Ureter (tissue), 1 donor: ENCODE measurements around the gene TMED9. TPM values are rescaled to one million over a fixed set of nuclear protein-coding genes. Genes with fewer than 3 reads are reported as not detected.

Source experiments
- DNase-seq: peaks from one replicate; pipeline ENCODE4 v3.0.0-alpha.2; 2020; ENCODE audit warnings: low spot score
- total RNA-seq: library from RNA; stranded (reverse); gene quantifications from one replicate; pipeline ENCODE4 v1.2.4, GENCODE V29; 2023
- donor health status: DM: yes; HTN: yes; CAD: no.

The TMED9 gene
- total RNA-seq, 1 donor from 2014 or later: 137 TPM

GRCh38 chr5:177578316-177578715 lies 13.7 kb upstream of the TMED9 start:
- no peak for DNase-seq

GRCh38 chr5:177588413-177588909 lies 3.5 kb upstream of the TMED9 start:
- DNase-seq: no peak

GRCh38 chr5:177590406-177590805 lies 1.6 kb upstream of the TMED9 start:
- DNase-seq: no peak

DNA sequence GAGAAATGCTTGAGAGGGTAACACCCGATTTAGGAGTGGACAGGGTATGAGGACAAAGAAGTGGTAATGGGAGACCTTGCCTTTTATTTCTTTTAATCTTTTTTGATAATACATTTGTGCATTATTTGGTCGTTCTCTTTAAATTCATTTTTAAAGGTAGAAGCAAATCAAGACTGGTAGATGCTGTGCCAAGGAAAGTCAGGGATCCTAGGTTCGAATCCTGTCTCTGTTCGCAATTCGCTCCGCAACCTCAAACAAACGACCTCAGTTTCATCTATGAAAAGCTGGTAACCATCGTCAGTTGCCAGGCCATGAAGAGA lies 353 bp upstream of the TMED9 start:
- DNase-seq: no peak

- DNase-seq: no peak
Measured at GRCh38 chr5:177592905-177593304, 902 bp downstream of the TMED9 start.

- DNase-seq: no peak
Measured at GRCh38 chr5:177593511-177593910, 1.5 kb downstream of the TMED9 start.

DNA sequence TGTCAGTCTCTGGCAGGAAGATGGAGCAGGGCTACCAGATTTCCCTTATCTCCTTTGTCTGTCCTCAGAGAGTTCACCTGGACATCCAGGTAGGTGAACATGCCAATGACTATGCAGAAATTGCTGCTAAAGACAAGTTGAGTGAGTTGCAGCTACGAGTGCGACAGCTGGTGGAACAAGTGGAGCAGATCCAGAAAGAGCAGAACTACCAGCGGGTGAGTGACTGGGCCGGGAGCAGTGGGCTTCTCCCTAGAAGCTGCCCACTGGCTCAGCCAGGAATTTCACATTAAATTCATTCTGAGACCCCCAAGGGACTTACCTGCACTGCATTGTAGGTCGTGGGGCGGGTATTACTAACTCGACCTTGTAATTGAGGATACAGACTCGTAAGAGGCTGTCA lies 2.1 kb downstream of the TMED9 start:
- DNase-seq: no peak

GRCh38 chr5:177595026-177595585 lies 3.1 kb downstream of the TMED9 start:
- DNase-seq: no peak

GRCh38 chr5:177595991-177596774 lies 4.2 kb downstream of the TMED9 start:
- DNase-seq: no peak

DNA sequence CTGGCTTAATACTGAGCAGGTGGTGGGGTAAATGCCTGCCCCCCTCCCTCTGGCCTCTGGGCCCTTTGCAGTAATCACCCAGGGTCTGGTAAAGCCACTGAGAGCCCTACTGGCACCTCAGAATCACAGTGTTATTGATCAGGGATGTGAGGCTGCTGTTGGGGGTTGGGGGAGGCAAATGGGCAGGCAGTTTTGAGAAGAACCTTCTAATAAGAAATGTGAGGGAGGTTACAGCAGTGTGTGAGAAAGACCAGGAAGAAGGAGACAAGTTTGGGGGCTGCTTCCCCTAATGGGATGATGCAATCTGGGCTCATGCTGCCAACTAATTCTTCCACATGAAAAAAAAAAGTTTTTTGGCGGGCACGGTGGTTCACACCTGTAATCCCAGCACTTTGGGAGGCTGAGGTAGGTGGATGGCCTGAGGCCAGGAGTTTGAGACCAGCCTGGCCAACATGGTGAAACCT lies 4.8 kb downstream of the TMED9 start:
- DNase-seq: no peak

- DNase-seq: no peak
Measured at GRCh38 chr5:177598477-177598876, 6.5 kb downstream of the TMED9 start.

DNA sequence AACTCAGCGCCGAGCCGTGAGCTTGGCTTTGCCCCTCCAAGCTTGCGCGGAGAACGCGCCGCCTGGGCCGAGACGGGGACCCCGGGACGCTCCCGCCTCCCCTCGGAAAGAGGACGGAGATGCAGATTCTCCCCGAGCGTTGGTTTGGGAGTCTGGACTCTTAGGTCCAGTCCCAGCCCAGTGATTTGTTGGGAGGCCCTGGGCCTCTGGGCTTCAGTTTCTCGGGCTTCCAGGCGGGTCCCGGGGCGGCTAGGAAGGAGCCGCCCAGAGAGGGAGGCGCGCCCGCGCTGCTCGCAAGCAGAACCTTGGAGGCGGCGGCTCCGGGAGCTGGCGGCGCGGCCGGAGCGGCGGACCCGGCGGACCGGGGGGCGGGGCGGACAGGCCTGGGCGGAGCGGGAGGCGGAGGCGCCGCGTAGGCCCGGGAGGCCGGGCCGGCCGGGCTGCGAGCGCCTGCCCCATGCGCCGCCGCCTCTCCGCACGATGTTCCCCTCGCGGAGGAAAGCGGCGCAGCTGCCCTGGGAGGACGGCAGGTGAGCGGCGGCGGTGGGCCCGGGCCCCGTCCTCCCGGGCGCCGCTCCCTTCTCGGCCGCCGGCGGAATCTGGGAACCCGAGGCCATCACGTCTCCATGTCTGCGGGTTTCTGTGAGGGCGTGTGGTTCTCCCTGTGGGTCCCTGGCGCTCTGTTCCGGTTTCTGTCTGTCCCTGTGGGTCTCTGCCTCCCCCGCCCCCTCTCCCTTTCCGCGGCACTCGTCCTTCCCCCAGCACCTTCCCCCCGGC lies 7.9 kb downstream of the TMED9 start, which contains the start of gene B4GALT7:
TSS of gene B4GALT7 (plus strand) at position 402 of the 777 bp plus-strand sequence. CDS start at position 481, 79 bp downstream.
- peak; percentile 88 for DNase-seq

GRCh38 chr5:177600508-177601018 lies 8.6 kb downstream of the TMED9 start:
- DNase-seq: no peak

DNA sequence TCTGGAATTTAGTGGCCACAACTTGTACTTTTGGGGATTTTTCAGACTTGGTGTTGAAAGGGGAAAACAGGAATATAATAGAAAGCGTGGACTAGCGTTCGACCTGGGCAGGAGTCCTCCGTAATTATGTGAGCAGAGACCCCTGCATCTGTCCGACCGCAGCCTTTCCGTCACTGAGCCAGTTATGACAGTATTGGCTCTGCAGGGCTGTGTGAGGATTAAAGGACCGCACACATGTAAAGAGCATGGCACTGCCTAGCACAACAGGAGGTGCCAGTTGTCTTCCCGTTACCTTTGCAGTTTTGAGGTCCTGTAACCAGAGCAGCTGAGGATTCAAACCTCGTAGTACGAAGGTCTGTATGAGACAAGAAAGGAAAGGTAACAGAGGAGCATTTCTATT lies 9.1 kb downstream of the TMED9 start:
- no peak for DNase-seq

GRCh38 chr5:177601577-177602457 lies 9.8 kb downstream of the TMED9 start:
- DNase-seq: no peak

DNA sequence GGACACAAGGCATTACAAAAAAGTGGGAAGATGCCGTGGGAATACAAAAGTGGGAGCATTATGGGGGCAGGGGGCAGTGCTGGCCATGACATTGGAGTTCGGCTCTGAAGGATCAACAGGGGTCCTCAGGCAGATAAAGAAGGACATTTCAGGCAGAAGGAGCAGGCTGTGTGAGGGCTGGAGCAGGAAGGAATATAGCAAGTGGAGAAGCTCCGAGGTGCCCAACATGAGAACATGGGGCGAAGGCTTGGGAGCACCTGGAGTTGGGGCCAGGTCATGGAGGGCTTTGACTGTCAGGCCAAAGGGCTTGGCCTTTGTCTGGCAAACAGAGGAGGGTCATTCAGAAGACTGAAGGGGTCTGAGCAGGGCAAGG lies 10.4 kb downstream of the TMED9 start:
- DNase-seq: no peak

DNA sequence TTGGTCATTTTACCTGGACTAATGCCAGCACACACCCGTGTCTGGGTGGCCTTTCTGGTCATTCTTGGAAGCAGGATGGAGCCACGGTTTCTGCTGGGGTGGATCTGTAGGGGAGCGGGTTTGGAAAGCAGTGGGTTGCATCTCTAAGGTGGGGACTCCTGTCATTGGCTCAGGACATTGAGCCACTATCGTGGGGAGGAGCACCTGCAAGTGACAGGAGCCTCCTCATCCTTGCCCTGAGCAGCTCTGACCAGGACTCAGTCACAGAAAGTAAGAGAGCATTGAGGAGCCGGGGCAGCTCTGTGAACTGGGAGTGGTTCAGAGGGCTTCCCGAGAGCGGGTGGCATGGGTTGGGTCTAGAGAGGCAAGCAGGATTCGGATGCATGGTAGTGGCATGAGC lies 11.6 kb downstream of the TMED9 start:
- no peak for DNase-seq

GRCh38 chr5:177604116-177604521 lies 12.1 kb downstream of the TMED9 start:
- DNase-seq: no peak

- DNase-seq: no peak
Measured at GRCh38 chr5:177604656-177605055, 12.7 kb downstream of the TMED9 start.

GRCh38 chr5:177605078-177605477 lies 13.1 kb downstream of the TMED9 start:
- DNase-seq: no peak

DNA sequence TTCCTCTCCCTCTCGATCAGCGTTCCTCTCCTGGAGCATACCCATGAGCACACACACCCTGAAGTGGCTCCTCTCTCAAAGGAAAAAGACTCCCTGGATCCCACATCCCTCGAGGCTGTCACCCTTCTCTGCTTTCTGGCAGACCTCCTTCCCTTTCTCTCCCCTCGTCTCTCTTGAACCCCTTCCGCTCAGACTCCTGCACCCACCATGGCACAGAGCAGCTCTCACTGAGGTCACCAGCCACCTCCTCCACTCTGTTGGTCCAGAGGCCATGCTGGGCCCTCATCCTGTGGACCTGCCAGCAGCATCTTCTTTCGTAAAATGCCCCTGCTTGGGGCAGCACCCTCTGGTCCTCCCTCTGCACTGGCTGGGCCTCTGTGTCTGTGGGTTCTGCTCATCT lies 13.7 kb downstream of the TMED9 start:
- DNase-seq: no peak
